IMR-90 (cell line): Measurements from ENCODE around the gene CFAP58. TPM values are rescaled to one million over a fixed set of nuclear protein-coding genes. Genes with fewer than 3 reads are reported as not detected.

Experiments used
- ATAC-seq: fragments of 200-7000 bp; cut with Tn5 transposase; 2 replicates; pipeline ENCODE4 v1.9.1; 2020; ENCODE audit warnings: low read depth, mild to moderate bottlenecking, moderate library complexity
- BruUV-seq: library from RNA; stranded (reverse); fragments of 400-500 nt; replicated peaks from 2 replicates; lab custom pipeline; 2021; lab: Mats Ljungman, UMichigan
- CTCF ChIA-PET: fragments of 300-600 bp; formaldehyde crosslinking; extraction: SDS; loops from one replicate; lab custom pipeline; 2021; ENCODE audit warnings: antibody characterized with exemption; lab: Yijun Ruan, JAX
- POLR2A ChIA-PET: fragments of 300-600 bp; sonication (Branson Sonifier 250); formaldehyde crosslinking; loops from one replicate; lab custom pipeline; 2022; ENCODE audit warnings: antibody characterized with exemption; ENCODE audit not compliant: unreplicated experiment; lab: Charles Lee
- DNase-seq: peaks from one replicate; pipeline ENCODE4 v3.0.0; 2013
- H2AFZ ChIP-seq: replicated peaks from 2 replicates; pipeline ENCODE3; 2013; ENCODE audit warnings: low read length, mild to moderate bottlenecking; ENCODE audit not compliant: poor library complexity
- H2AK5ac ChIP-seq: 2 replicates; pipeline ENCODE4 v1.6.1; 2013; ENCODE audit warnings: low read depth, low read length, inconsistent platforms
- H2AK9ac ChIP-seq: replicated peaks from 2 replicates; pipeline ENCODE3; 2013; ENCODE audit warnings: mild to moderate bottlenecking, low read depth, low read length, moderate library complexity; ENCODE audit not compliant: poor library complexity
- H2BK120ac ChIP-seq: 2 replicates; pipeline ENCODE4 v1.6.1; 2013; ENCODE audit warnings: low read depth, low read length, inconsistent platforms
- H2BK15ac ChIP-seq: 3 replicates; pipeline ENCODE4 v1.6.1; 2013; ENCODE audit warnings: low read depth, low read length, inconsistent platforms
- H2BK20ac ChIP-seq: 2 replicates; pipeline ENCODE4 v1.6.1; 2013; ENCODE audit warnings: low read depth, mild to moderate bottlenecking, inconsistent platforms, low read length, moderate library complexity
- H2BK5ac ChIP-seq: 2 replicates; pipeline ENCODE4 v1.6.1; 2013; ENCODE audit warnings: mild to moderate bottlenecking, low read depth, low read length, inconsistent platforms; ENCODE audit not compliant: poor library complexity, severe bottlenecking
- H3K14ac ChIP-seq: replicated peaks from 2 replicates; pipeline ENCODE4 v1.6.1; 2013; ENCODE audit warnings: low read depth, low read length, inconsistent platforms
- H3K18ac ChIP-seq: 2 replicates; pipeline ENCODE4 v1.6.1; 2013; ENCODE audit warnings: low read depth, low read length, control low read depth
- H3K23ac ChIP-seq: 2 replicates; pipeline ENCODE4 v1.6.1; 2013; ENCODE audit warnings: low read depth, low read length, inconsistent platforms
- H3K27ac ChIP-seq: 2 replicates; pipeline ENCODE4 v1.5.1; 2013; ENCODE audit warnings: mild to moderate bottlenecking, control low read depth, low read length; ENCODE audit not compliant: insufficient read depth
- H3K27me3 ChIP-seq: 2 replicates; pipeline ENCODE4 v1.6.1; 2013; ENCODE audit warnings: low read length; ENCODE audit not compliant: control insufficient read depth, insufficient read depth
- H3K36me3 ChIP-seq: 2 replicates; pipeline ENCODE4 v1.6.1; 2013; ENCODE audit warnings: low read length, mixed read lengths; ENCODE audit not compliant: control insufficient read depth, insufficient read depth
- H3K4ac ChIP-seq: 2 replicates; pipeline ENCODE4 v1.6.1; 2013; ENCODE audit warnings: low read depth, low read length, inconsistent platforms
- H3K4me1 ChIP-seq: 2 replicates; pipeline ENCODE4 v1.6.1; 2013; ENCODE audit warnings: low read length, mixed read lengths; ENCODE audit not compliant: control insufficient read depth, insufficient read depth
- H3K4me2 ChIP-seq: 2 replicates; pipeline ENCODE4 v1.6.1; 2013; ENCODE audit warnings: low read depth, mild to moderate bottlenecking, control low read depth, low read length, moderate library complexity
- H3K4me3 ChIP-seq: 2 replicates; pipeline ENCODE4 v1.5.1; 2013; ENCODE audit warnings: low read depth, mild to moderate bottlenecking, control low read depth, low read length, moderate library complexity; ENCODE audit not compliant: insufficient read depth
- H3K56ac ChIP-seq: 2 replicates; pipeline ENCODE4 v1.6.1; 2013; ENCODE audit warnings: low read length, inconsistent platforms; ENCODE audit not compliant: insufficient read depth; ENCODE audit errors: extremely low read depth
- H3K79me1 ChIP-seq, 2 experiments: 2 replicates each; pipeline ENCODE4 v1.6.1; 2013; ENCODE audit warnings: low read length in 2 of 2, inconsistent platforms in 1 of 2, low read depth in 1 of 2
- H3K9ac ChIP-seq: 2 replicates; pipeline ENCODE4 v1.6.1; 2013; ENCODE audit warnings: low read depth, low read length, control low read depth
- H3K9me1 ChIP-seq: 2 replicates; pipeline ENCODE4 v1.6.1; 2013; ENCODE audit warnings: low read length, inconsistent platforms; ENCODE audit not compliant: insufficient read depth
- H3K9me3 ChIP-seq: 2 replicates; pipeline ENCODE4 v1.6.1; 2013; ENCODE audit warnings: low read length; ENCODE audit not compliant: control insufficient read depth, insufficient read depth
- H4K20me1 ChIP-seq: 2 replicates; pipeline ENCODE4 v1.6.1; 2013; ENCODE audit warnings: low read length, inconsistent platforms; ENCODE audit not compliant: insufficient read depth
- H4K5ac ChIP-seq: 2 replicates; pipeline ENCODE4 v1.6.1; 2013; ENCODE audit warnings: mild to moderate bottlenecking, low read depth, low read length, control low read depth
- H4K8ac ChIP-seq, 2 experiments: 2 replicates each; pipeline ENCODE4 v1.6.1; 2013; ENCODE audit warnings: low read depth in 2 of 2, low read length in 2 of 2, control low read depth in 1 of 2, inconsistent platforms in 1 of 2
- H4K91ac ChIP-seq: 2 replicates; pipeline ENCODE4 v1.6.1; 2013; ENCODE audit warnings: low read depth, low read length, inconsistent platforms; ENCODE audit not compliant: insufficient read depth
- BHLHE40 ChIP-seq: fragments of 150-350 bp; IDR thresholded peaks from 2 replicates; pipeline ENCODE4 v1.6.1; 2016; ENCODE audit warnings: mild to moderate bottlenecking, low read depth, low read length
- CEBPB ChIP-seq: IDR thresholded peaks from 2 replicates; pipeline ENCODE4 v1.6.1; 2012; ENCODE audit warnings: low read depth, low read length, improper control_type of control experiment
- CHD1 ChIP-seq: IDR thresholded peaks from 2 replicates; pipeline ENCODE4 v1.6.1; 2012; ENCODE audit warnings: low read depth, low read length, improper control_type of control experiment
- CTCF ChIP-seq: conservative IDR thresholded peaks from 2 replicates; pipeline ENCODE4 v1.5.1; 2012; ENCODE audit warnings: mild to moderate bottlenecking, low read depth, low read length, improper control_type of control experiment
- ELK1 ChIP-seq: fragments of 150-350 bp; IDR thresholded peaks from 2 replicates; pipeline ENCODE4 v1.6.1; 2016; ENCODE audit warnings: low read depth, mild to moderate bottlenecking, low read length, moderate library complexity, borderline replicate concordance
- FOS ChIP-seq: fragments of 150-350 bp; IDR thresholded peaks from 2 replicates; pipeline ENCODE4 v1.6.1; 2016; ENCODE audit warnings: low read depth, low read length
- MAFK ChIP-seq: IDR thresholded peaks from 2 replicates; pipeline ENCODE4 v1.6.1; 2012; ENCODE audit warnings: low read depth, low read length, improper control_type of control experiment
- MAZ ChIP-seq: IDR thresholded peaks from 2 replicates; pipeline ENCODE4 v1.6.1; 2012; ENCODE audit warnings: low read depth, mild to moderate bottlenecking, low read length, improper control_type of control experiment, moderate library complexity, borderline replicate concordance
- MXI1 ChIP-seq: IDR thresholded peaks from 2 replicates; pipeline ENCODE4 v1.6.1; 2012; ENCODE audit warnings: low read depth, mild to moderate bottlenecking, low read length, moderate library complexity, borderline replicate concordance
- NFE2L2 ChIP-seq: fragments of 150-350 bp; IDR thresholded peaks from 2 replicates; pipeline ENCODE4 v1.6.1; 2016; ENCODE audit warnings: low read depth, mild to moderate bottlenecking, low read length
- POLR2A ChIP-seq: IDR thresholded peaks from 2 replicates; pipeline ENCODE4 v1.6.1; 2012; ENCODE audit warnings: mild to moderate bottlenecking, low read depth, low read length
- RAD21 ChIP-seq: IDR thresholded peaks from 2 replicates; pipeline ENCODE4 v1.6.1; 2012; ENCODE audit warnings: low read length, improper control_type of control experiment
- RCOR1 ChIP-seq: IDR thresholded peaks from 2 replicates; pipeline ENCODE4 v1.6.1; 2012; ENCODE audit warnings: mild to moderate bottlenecking, low read length, improper control_type of control experiment; ENCODE audit not compliant: insufficient replicate concordance
- RFX5 ChIP-seq: IDR thresholded peaks from 2 replicates; pipeline ENCODE4 v1.8.0; 2012; ENCODE audit warnings: low read depth, mild to moderate bottlenecking, low read length, moderate library complexity
- SMC3 ChIP-seq: fragments of 150-350 bp; IDR thresholded peaks from 2 replicates; pipeline ENCODE4 v1.6.1; 2016; ENCODE audit warnings: low read depth, mild to moderate bottlenecking, antibody characterized with exemption, low read length, moderate library complexity
- USF2 ChIP-seq: fragments of 150-350 bp; IDR thresholded peaks from 2 replicates; pipeline ENCODE4 v1.6.1; 2017; ENCODE audit warnings: mild to moderate bottlenecking, antibody characterized with exemption, low read length, low read depth
- WGBS, 2 experiments: methylation state at CpG; one replicate each; pipeline versions ENCODE4 v1.1.5 to v1.1.7; 2013; ENCODE audit warnings: missing lambda C conversion rate in 2 of 2; ENCODE audit not compliant: insufficient read length in 1 of 2; ENCODE audit errors: extremely low coverage in 2 of 2; 5-methylcytosine and 5-hydroxymethylcytosine counted together
- dilution Hi-C: fragments of 300-500 bp; cut with HindIII; formaldehyde crosslinking; loops from one replicate; pipeline ENCODE4 v1.14.3; 2018; ENCODE audit warnings: low sequenced_read_pairs; ENCODE audit not compliant: unreplicated experiment
- in situ Hi-C: fragments of 300-500 bp; cut with MboI; formaldehyde crosslinking; loops from 3 replicates; pipeline ENCODE4 v1.14.3; 2019; ENCODE audit warnings: low sequenced_read_pairs, inconsistent platforms, mixed read lengths
- intact Hi-C: fragments of 100-400 bp; cut with micrococcal nuclease; formaldehyde crosslinking; loops from 2 replicates; pipeline ENCODE4 v1.10.0; 2022
- polyA plus RNA-seq, 3 experiments: library from polyadenylated mRNA; depleted of rRNA; stranded (reverse); fragments of >200 nt; gene quantifications; 2 replicates each; pipeline ENCODE4 v1.2.3, GENCODE V29; 2012; ENCODE audit warnings: low replicate concordance in 1 of 3
- total RNA-seq: library from RNA; depleted of rRNA; stranded (reverse); fragments of >200 nt; gene quantifications from 2 replicates; pipeline ENCODE4 v1.2.3, GENCODE V29; 2012

Gene CFAP58
- total and polyA plus RNA-seq, 2 of the 4 experiments (the other 2 are of a cell fraction), result 0.36 to 0.72 TPM

DNA sequence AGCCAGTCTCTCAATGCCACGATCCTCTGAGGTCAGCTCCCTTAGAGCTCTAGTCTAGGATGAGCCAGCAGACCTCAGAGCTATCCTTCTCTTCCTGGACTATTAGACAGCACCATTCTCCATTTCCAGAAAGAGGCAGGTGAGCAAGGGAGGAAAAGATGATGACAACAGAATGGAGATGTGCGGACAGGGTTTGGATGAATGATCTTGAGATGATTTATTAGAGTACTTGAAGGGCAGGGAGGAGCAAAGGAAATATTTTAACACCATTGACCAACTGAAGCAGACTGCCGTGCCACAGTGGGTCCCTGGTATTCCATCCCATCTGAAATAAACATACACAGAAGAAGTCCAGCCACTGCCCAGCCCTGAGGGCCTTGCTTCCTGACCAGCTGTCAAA lies 94.3 kb downstream of the CFAP58 start:
- CTCF ChIA-PET, result no interaction called here
- WGBS, 2 experiments, result no CpG with 5 or more reads among the region's 3 CpGs
- POLR2A ChIA-PET, result no interaction called here
- H3K9ac ChIP-seq, result no peak overlapping the region
- no peak overlapping the region for H3K27ac ChIP-seq
- no peak overlapping the region for H2AK5ac ChIP-seq
- H3K36me3 ChIP-seq, result no peaks in the 10 kb centered on the region
- H4K8ac ChIP-seq, result no peak overlapping the region
- H2BK15ac ChIP-seq, result no peak overlapping the region
- no peaks in the 10 kb centered on the region for H3K9me3 ChIP-seq
- H3K14ac ChIP-seq, result no peak overlapping the region
- no peaks in the 10 kb centered on the region for H3K27me3 ChIP-seq
- TF ChIP-seq CEBPB (no peak), ELK1 (no peak), RCOR1 (no peak), MAFK (no peak), SMC3 (no peak), POLR2A (no peak), MAZ (no peak), NFE2L2 (no peak), FOS (no peak), CHD1 (no peak), BHLHE40 (no peak), USF2 (no peak), RAD21 (no peak), RFX5 (no peak), CTCF (no peak), MXI1 (no peak)
- H3K56ac ChIP-seq, result no peak overlapping the region
- peaks cover 2% of the 10 kb centered on the region; the same call in 1 of the 2 replicates for H3K4me1 ChIP-seq
- no peak overlapping the region for H4K5ac ChIP-seq
- no peak overlapping the region for H3K4me3 ChIP-seq
- in situ Hi-C loops, result no loop called here
- no peak overlapping the region for H2BK5ac ChIP-seq
- H3K79me1 ChIP-seq, result no peaks in the 10 kb centered on the region
- H2BK20ac ChIP-seq, result no peak overlapping the region
- intact Hi-C loops, result no loop called here
- H4K91ac ChIP-seq, result no peak overlapping the region
- BruUV-seq, result no TSS peak
- H2AK9ac ChIP-seq, result no peak overlapping the region
- no peaks in the 10 kb centered on the region for H4K20me1 ChIP-seq
- no peak overlapping the region for H3K23ac ChIP-seq
- no peak overlapping the region for H3K4me2 ChIP-seq
- DNase-seq (no peak), ATAC-seq (no peak)
- H3K9me1 ChIP-seq, result no peaks in the 10 kb centered on the region
- H3K4ac ChIP-seq, result no peak overlapping the region
- H3K18ac ChIP-seq, result no peak overlapping the region
- H2BK120ac ChIP-seq, result no peak overlapping the region
- dilution Hi-C loops, result no loop called here
- H2AFZ ChIP-seq, result no peak overlapping the region
